Omental fat pad (tissue), 4 donors: ENCODE measurements around the gene GJB1. TPM values are rescaled to one million over a fixed set of nuclear protein-coding genes. Genes with fewer than 3 reads are reported as not detected.
"Not testable (repeated sequence)": the region's sequence is repeated elsewhere in the genome, so short reads cannot be mapped to it uniquely, and the experiment has no call there.

ENCODE experiments used
- ATAC-seq: fragments of 150-250 bp; one replicate; pipeline ENCODE4 v1.9.1; 2016; ENCODE audit warnings: mild to moderate bottlenecking, moderate library complexity; ENCODE audit not compliant: low FRiP score
- DNase-seq: peaks from one replicate; pipeline ENCODE4 v3.0.0-alpha.2; 2019; ENCODE audit warnings: low spot score
- total RNA-seq, 4 donors: library from RNA; depleted of rRNA; stranded (reverse); fragments of >200 nt; gene quantifications; one replicate each; pipeline ENCODE4 v1.1.0, GENCODE V29; 2016
- TF ChIP-seq, protein P1 (sequence below), 3 donors: fragments of 450-650 bp; IDR thresholded peaks; one replicate each; pipeline ENCODE4 v1.5.1; 2016 to 2017; ENCODE audit warnings: antibody characterized with exemption in 3 of 3, mild to moderate bottlenecking in 3 of 3, moderate library complexity in 2 of 3

Gene GJB1
- total RNA-seq, 4 donors from 2014 or later = 0.31 TPM; not detected in 3

DNA sequence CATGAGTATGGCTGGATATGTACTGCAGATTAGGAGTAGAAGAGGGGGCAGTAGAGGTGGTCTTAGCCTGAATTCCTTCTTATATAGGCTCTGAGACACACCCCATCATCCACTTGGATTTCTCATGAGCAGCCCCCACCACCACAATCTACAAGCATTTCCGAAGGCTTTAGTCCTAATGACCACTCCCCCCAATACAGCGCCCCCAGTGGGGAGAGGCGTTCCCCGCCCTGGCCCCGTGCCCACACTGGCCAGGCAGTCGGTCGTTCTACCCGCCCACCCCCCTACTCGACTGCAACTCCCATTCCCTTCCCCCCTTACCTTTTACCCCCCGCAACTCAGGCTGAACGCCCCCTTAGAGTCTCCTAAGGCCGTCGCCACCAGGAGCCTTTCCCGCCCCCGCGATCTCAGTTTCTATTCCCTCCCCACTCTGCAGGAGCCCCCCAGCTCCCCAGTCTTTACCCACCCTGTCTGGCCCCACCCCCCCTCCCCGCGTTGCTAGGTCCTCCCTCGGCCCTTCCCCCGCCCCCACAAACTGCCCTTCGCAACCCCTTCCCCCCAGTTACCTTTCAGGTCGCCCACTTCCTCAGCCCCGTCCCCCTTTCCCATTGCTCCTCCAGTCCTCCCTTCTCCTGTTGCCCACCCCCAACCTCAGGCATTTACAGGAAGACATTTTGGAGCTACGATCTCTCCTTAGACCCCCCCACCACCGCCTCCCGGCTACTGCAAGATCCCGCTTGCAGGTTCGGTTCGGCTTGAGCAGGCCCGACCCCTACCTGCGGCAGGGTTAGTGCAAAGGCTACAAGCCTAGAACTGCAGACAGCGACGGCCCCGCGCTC is 30.4 kb downstream of the GJB1 start:
- DNase-seq (no peak), ATAC-seq (no peak)
- TF ChIP-seq, protein P1, sequence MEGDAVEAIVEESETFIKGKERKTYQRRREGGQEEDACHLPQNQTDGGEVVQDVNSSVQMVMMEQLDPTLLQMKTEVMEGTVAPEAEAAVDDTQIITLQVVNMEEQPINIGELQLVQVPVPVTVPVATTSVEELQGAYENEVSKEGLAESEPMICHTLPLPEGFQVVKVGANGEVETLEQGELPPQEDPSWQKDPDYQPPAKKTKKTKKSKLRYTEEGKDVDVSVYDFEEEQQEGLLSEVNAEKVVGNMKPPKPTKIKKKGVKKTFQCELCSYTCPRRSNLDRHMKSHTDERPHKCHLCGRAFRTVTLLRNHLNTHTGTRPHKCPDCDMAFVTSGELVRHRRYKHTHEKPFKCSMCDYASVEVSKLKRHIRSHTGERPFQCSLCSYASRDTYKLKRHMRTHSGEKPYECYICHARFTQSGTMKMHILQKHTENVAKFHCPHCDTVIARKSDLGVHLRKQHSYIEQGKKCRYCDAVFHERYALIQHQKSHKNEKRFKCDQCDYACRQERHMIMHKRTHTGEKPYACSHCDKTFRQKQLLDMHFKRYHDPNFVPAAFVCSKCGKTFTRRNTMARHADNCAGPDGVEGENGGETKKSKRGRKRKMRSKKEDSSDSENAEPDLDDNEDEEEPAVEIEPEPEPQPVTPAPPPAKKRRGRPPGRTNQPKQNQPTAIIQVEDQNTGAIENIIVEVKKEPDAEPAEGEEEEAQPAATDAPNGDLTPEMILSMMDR (IDR thresholded peaks at IDR 0.05) = no peak

DNA sequence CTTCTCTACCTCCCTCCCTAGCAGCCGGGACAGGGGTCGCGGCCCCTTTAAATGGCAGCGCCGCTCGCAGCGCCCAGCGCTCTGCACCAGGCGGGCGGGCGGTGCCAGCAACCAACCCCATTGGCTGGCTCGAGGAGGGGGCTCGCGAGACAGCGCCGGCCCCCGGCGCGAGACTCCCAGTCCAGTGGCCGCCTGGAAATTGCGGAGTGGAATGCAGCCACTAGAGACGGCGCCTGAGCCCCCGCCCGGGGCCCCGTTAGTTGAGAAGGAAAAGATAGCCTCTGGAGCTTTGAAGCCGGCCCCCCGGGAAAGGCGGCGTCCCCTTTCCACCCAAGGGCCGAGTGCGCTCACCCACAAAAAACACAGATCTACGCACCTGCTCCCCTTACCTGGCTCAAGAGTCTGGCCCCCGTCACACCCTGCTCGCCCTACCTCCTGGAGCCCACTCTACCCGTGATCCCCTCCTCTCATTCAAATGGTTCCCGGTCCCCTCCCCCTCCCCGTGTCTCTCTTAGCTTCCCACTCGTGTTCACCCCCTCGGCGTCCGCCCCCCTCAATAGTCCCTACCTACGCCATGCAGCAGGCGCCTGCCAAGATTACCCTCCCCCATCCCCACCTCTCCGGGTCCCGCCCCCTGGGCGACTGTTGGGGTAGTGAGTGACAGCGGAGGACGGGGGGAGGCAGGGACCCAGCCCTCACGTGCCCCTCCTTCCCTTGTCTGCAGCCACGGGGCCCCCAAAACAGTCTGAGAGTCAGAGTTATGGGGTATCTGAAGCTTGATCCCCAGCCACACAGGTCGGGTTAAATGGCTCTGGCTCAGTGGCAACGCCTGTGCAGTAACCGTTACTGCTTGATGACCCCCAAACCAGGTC is 31.3 kb downstream of the GJB1 start, which contains the start of gene ZMYM3:
ZMYM3 (minus strand) TSS at position 49 of the 872 bp plus-strand sequence. CDS start 885 bp downstream, outside the sequence.
- TF ChIP-seq, protein P1 (IDR thresholded peaks at IDR 0.05) = no peak
- ATAC-seq = peak; percentile 87
- DNase-seq = peak; percentile 42

DNA sequence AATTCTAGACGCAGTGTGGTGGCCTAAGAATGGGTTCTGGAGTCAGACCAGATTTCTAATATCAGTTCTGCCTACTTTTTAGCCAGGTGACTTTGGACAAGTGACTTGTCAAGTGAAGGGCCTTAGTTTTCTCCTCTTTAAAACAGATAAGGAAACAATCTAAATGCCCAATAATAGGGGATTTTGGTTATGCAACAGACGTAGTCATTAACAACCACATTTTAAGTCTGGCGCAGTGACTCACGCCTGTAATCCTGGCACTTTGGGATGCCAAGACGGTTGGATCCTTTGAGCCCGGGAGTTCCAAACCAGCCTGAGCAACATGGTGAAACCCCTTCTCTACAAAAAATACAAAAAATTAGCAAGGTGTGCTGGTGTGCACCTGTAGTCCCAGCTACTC is 33.0 kb downstream of the GJB1 start:
- DNase-seq (no peak), ATAC-seq (no peak)
- TF ChIP-seq, protein P1 (IDR thresholded peaks at IDR 0.05) = no peak

DNA sequence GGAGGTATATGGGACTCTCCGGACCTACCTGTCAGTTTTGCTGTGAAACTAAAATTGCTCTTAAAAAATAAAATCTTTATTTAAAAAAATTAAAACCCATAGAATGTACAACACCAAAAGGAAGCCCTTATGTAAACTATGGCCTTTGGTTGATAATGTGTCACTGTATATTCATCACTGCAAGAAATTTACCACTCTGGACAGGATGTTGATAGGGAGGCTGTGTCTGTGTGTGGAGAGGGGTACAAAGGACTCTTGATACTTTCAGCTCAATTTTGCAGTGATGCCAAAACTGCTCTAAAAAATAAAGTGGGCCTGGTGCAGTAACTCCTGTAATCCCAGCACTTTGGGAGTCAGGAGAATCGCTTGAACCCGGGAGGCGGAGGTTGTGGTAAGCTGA is 33.8 kb downstream of the GJB1 start:
- DNase-seq = no peak
- TF ChIP-seq, protein P1 (IDR thresholded peaks at IDR 0.05) = no peak
- no peak for ATAC-seq

DNA sequence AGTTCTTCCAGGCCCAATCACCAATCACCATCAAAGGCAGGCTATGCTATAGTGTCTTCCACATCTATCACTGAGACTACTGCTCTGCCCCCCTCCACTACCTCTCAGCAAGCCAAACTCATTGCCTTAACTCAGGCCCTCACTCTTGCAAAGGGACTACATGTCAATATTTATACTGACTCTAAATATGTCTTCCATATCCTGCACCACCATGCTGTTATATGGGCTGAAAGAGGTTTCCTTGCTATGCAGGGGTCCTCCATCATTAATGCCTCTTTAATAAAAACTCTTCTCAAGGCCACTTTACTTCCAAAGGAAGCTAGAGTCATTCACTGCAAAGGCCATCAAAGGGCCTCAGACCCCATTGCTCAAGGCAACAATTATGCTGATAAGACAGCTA is 45.6 kb downstream of the GJB1 start:
- not testable (repeated sequence) for DNase-seq, ATAC-seq

DNA sequence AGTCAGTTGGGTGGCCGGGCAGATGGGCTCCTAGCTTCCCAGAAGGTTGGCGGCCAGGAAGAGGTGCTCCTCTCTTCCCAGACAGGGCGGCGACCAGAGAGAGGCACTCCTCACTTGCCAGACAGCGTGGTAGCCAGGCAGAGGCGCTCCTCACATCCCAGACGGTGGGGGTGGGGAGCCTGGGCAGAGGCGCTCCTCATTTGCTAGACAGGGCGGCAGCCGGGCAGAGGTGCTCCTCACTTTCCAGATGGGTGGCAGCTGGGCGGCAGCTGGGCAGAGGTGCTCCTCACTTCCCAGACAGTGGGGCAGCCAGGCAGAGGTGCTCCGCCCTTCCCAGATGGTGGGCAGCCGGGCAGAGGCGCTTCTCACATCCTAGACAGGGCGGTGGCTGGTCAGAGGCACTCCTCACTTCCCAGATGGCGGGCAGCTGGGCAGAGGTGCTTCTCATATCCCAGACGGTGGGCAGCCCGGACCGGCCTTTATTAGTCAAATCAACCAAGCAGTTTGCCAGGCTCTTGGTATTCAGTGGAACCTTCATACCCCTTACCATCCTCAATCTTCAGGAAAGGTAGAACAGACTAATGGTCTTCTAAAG is 46.9 kb downstream of the GJB1 start:
- TF ChIP-seq, protein P1 (IDR thresholded peaks at IDR 0.05) = no peak
- DNase-seq (no peak), ATAC-seq (no peak)

DNA sequence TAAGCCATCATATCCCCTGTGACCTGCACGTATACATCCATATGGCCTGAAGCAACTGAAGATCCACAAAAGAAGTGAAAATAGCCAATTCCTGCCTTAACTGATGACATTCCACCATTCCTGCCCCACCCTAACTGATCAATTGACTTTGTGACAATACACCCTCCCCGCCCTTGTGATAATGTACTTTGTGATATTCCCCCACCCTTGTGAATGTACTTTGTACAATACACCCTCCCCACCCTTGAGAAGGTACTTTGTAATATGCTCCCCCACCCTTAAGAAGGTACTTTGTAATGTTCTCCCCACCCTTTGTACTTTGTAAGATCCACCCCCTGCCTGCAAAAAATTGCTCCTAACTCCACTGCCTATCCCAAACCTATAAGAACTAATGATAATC is 49.3 kb downstream of the GJB1 start:
- not testable (repeated sequence) for ATAC-seq, DNase-seq

Other genes starting within 250 kb of the GJB1 start
- gene SNX12, start 154.9 kb upstream of the GJB1 start, total RNA-seq = 10 to 100 TPM; 34.9 to 53.4 (median 43.7) TPM
- gene FOXO4, start 127.4 kb upstream of the GJB1 start, total RNA-seq = 10 to 100 TPM; 13.8 to 23.8 (median 20.1) TPM
- gene CXorf65, start 116.5 kb upstream of the GJB1 start, total RNA-seq = not detected
- 10 to 100 TPM in 3 of 4 donors, 1 to 10 TPM in 1; 8.3 to 30.9 (median 15.6) TPM for gene IL2RG, start 111.6 kb upstream of the GJB1 start, total RNA-seq
- 10 to 100 TPM; 29.0 to 74.4 (median 36.0) TPM for gene MED12, start 104.6 kb upstream of the GJB1 start, total RNA-seq
- gene NLGN3, start 78.4 kb upstream of the GJB1 start, total RNA-seq = 1 to 10 TPM in 2 of 4 donors, under 1 TPM in 2; 0.25 to 1.7 (median 0.87) TPM
- gene ZMYM3, start 30.9 kb downstream of the GJB1 start, total RNA-seq = 10 to 100 TPM in 2 of 4 donors, 1 to 10 TPM in 2; 3.8 to 14.8 (median 11.2) TPM
- gene NONO, start 60.4 kb downstream of the GJB1 start, total RNA-seq = 100 to 1,000 TPM; 180 to 262 (median 199) TPM
- 1 to 10 TPM in 3 of 4 donors, under 1 TPM in 1; 0.74 to 5.4 (median 1.3) TPM for gene ITGB1BP2, start 78.5 kb downstream of the GJB1 start, total RNA-seq
- gene TAF1, start 143.1 kb downstream of the GJB1 start, total RNA-seq = 10 to 100 TPM; 26.3 to 74.2 (median 38.2) TPM